GOT3 (cell line): ENCODE data around the gene DGUOK.
"Not testable (repeated sequence)": the region's sequence is repeated elsewhere in the genome, so short reads cannot be mapped to it uniquely, and the experiment has no call there.

Source experiments
- DNase-seq: peaks from one replicate; lab custom pipeline; 2025; ENCODE audit warnings: mixed read lengths; lab: John Stamatoyannopoulos, UW

DGUOK gene

DNA sequence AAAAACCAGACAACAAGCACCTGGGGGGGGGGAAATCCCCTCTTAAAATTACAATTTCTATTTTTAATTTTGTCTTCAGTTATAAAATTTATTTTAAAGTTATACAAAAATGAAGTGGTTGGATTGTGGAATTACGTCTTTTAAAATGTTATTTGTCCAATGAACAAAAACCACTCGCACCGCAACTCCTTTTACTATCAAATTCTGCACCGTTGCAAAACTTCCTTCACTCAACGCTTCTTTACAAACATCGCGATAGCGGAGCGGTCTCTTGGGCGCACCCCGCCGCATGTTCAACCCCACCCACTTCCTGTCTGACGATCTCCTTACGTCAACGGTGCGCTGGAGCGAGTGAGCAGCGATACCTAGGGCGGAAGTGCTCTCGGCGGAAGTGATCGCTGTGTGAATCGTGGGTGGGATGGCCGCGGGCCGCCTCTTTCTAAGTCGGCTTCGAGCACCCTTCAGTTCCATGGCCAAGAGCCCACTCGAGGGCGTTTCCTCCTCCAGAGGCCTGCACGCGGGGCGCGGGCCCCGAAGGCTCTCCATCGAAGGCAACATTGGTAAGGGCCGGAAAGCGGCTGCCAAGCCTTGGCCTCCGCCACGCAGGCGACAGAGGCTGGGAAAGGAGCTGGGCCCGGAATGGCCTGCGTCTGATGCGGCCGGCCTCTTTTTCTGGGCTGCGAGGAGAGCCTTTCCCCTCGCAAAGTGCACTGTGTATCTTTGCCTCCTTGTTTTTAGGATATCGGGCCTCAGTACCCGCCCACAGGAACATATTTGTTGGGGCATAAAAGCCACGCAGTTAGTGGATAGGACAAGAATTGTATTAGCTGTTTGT, at the start of gene DGUOK:
DGUOK (plus strand) TSS at position 388 of the 835 bp plus-strand sequence; CDS start at position 419, 31 bp downstream.
- DNase-seq = peak; percentile 86

GRCh38 chr2:73877071-73877802, 49.4 kb upstream of the DGUOK start:
- DNase-seq = no peak

DNA sequence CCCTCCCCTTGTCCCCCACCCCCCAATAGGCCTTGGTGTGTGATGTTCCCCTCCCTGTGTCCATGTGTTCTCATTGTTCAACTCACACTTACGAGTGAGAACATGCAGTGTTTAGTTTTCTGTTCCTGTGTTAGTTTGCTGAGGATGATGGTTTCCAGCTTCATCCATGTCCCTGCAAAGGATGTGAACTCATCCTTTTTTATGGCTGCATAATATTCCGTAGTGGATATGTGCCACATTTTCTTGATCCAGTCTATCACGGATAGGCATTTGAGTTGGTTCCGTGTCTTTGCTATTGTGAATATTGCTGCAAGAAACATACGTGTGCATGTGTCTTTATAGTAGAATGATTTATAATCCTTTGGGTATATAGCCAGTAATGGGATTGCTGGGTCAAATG, 48.7 kb upstream of the DGUOK start:
- DNase-seq = not testable (repeated sequence)

GRCh38 chr2:73885406-73885805, 41.3 kb upstream of the DGUOK start:
- DNase-seq = no peak

DNA sequence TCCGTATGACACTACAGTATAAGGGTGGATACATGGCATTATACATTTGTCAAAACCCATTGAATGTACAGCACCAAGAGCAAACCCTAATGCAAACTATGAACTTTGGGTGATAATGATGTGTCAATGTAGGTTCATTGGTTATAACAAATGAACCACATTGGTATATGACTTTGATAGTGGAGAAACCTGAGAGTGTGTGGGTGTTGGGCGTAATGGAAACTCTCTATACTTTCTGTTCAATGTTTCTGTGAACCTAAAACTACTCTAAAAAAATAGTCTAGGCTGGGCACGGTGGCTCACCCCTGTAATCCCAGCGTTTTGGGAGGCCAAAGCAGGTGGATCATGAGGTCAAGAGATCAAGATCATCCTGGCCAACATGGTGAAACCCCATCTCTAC, 40.3 kb upstream of the DGUOK start:
- no peak for DNase-seq

DNA sequence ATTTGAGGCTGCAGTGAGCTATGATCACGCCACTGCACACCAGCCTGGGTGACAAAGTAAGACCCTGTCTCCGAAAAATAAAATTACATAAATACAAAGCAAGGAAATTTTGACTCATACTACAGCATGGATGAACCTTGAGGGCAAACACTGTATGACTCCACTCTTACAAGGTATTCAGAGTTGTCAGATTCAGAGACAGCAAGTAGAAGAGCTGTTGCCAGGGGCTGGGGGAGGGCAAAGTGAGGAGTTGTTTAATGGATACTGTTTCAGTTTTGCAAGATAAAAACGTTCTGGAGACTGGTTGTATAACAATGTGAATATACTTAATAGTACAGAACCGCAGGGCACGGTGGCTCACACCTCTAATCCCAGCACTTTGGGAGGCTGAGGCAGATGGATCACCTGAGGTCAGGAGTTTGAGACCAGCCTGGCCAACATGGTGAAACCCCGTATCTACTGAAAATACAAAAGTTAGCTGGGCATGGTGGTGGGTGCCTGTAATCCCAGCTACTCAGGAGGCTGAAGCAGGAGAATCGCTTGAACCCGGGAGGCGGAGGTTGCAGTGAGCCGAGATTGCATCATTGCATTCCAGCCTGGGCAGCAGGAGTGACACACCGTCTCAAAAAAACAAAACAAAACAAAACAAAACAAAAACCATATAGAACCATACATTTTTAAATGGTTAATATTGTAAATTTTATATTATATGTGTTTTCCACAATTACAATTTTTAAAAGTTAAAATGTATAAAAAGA, 38.9 kb upstream of the DGUOK start:
- DNase-seq = not testable (repeated sequence)

GRCh38 chr2:73888388-73888787, 38.3 kb upstream of the DGUOK start:
- no peak for DNase-seq

DNA sequence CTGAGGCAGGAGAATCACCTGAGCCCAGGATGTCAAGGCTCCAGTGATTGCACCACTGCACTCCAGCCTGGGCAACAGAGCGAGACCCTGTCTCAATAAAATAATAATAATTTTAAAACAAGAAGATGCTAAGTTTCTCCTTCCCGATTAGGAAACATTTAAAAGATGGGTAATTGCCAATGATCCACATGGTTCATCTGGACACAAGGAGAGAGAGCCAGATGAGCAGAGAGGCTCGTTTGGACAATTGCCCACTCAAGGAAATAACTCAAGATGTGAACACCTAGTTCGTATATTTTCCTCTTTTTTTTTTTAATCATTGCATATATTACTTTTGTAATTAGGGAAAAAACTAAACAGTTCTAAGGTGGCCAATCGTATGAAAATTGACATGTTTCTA, 37.5 kb upstream of the DGUOK start:
- no peak for DNase-seq

- DNase-seq = no peak
Observed at GRCh38 chr2:73890301-73891092, 36.2 kb upstream of the DGUOK start.

DNA sequence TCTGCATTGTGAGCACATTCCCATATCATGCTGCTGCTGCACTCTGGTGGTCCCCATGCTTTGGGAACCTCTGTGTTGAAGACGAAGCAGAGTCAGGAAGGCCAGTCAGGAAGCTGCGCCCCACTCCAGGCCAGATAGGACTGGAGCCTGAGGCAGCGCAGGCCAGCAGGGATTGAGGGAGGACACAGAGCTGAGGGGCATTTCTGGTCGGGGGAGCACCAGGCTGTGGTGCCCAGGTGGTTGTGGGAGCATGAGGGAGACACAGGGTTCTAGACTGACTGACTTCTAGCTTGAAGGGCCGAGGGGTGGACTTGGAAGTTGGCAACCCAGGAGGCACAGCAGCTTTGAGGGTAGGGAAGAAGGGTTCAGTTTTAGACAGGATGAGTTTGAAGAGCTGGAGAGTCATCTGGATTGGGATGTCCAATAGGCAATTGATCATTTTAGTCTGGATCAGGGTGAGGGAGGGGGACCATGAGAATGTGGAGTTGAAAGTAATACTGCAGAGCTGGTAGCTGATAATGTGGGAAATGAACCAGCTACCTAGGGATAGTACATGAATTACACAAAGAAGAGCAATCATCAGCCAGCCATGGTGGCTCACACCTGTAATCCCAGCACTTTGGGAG, 35.3 kb upstream of the DGUOK start:
- DNase-seq = no peak

GRCh38 chr2:73892631-73893329, 33.9 kb upstream of the DGUOK start, which contains the start of gene ACTG2:
TSS of gene ACTG2 (plus strand) at chr2:73893008. CDS start at chr2:73901312, 8,304 bp downstream.
- no peak for DNase-seq

- no peak for DNase-seq
Observed at GRCh38 chr2:73893764-73894474, 32.8 kb upstream of the DGUOK start.

DNA sequence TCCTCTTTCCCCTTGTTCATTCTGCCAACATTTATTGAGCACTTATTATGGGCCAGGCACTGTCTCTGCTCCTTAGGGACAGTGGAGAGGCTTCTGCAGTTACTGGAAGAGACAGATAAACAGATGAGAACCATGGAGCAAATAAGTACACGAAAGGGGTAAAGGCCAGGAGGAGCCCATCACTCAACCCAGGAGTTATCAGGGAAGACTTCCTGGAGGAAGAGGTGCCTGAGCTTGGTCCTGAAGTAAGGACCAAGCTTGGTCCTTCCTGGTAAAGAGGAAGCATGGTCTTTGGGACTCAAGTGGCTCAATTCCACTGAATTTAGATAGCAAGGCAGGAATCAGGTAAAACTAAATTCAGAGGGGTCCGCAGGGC, 32.2 kb upstream of the DGUOK start:
- DNase-seq = no peak

GRCh38 chr2:73894877-73895276, 31.8 kb upstream of the DGUOK start:
- no peak for DNase-seq

- DNase-seq = no peak
Observed at GRCh38 chr2:73895473-73895872, 31.2 kb upstream of the DGUOK start.

- DNase-seq = peak; percentile 7
Observed at GRCh38 chr2:73896362-73897239, 30.1 kb upstream of the DGUOK start.

DNA sequence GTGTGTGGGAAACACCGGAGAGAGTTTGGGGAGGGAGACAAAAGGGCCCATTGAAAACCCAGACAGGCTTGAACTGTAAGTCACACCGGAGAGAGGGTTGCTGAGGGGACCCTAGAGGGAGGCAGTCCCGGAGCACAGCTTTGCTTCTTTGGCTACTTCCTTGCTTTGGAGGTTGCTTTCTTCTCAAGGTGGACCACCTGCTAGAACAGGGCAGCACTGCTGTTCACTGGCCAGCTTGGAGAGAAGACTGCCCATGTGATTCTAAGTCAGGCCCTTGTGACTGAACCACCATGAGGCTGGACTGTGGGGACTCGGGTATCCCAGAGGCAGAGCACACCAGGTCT, 29.5 kb upstream of the DGUOK start:
- DNase-seq = no peak

GRCh38 chr2:73897934-73898333, 28.7 kb upstream of the DGUOK start:
- no peak for DNase-seq

DNA sequence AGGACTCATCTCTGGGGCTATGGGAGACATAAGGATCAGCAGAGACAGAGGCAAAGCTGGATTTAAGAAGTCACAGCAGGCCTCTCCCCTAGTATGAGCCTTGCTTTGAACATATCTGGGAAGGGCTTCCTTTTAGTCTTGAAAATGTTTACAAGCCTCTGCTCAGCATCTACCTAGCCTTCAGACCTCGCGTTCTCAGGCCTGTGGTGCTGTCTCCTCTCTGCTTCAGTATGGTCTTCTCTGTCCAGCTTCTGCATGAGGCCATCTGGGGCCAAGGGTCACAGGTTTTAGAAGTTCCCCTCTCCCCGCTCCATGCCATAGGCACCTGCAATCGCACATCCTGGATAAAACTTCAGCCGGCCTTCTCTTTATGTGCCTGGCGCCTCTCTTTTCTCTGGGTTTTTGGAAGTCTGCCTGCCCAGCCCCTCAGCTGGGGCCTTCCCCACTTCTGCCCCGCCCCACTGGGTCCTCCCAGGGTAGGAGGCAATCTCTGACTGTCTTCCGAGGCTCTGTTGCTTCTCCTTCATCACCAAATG, 26.8 kb upstream of the DGUOK start:
- DNase-seq = no peak
